OCI-LY1 (cell line): Measurements from ENCODE around the gene EEF1AKMT1.
"Not testable (repeated sequence)": the region's sequence is repeated elsewhere in the genome, so short reads cannot be mapped to it uniquely, and the experiment has no call there.

ENCODE experiments used
- H2AFZ ChIP-seq: fragments of 200-600 bp; sonication (generic), shearing (Covaris generic); 2 replicates; pipeline ENCODE4 v1.6.0; 2014; ENCODE audit warnings: antibody characterized with exemption, mild to moderate bottlenecking, low read length
- H3F3A ChIP-seq: fragments of 200-600 bp; sonication (generic), shearing (Covaris generic); 2 replicates; pipeline ENCODE4 v1.6.0; 2014; ENCODE audit warnings: mild to moderate bottlenecking, antibody characterized with exemption, low read length, moderate library complexity; ENCODE audit not compliant: insufficient read depth
- H3K27ac ChIP-seq: fragments of 200-600 bp; sonication (generic); 2 replicates; pipeline ENCODE4 v1.5.1; 2014; ENCODE audit warnings: low read length, mixed run types, mild to moderate bottlenecking, low read depth; ENCODE audit not compliant: poor library complexity, severe bottlenecking
- H3K27me3 ChIP-seq: fragments of 200-600 bp; sonication (generic); 2 replicates; pipeline ENCODE4 v1.6.0; 2014; ENCODE audit warnings: antibody characterized with exemption, mild to moderate bottlenecking, low read length, moderate library complexity; ENCODE audit not compliant: insufficient read depth
- H3K36me3 ChIP-seq: fragments of 200-600 bp; sonication (generic); 2 replicates; pipeline ENCODE4 v1.6.1; 2014; ENCODE audit warnings: mild to moderate bottlenecking, antibody characterized with exemption, low read length, moderate library complexity, mixed read lengths; ENCODE audit not compliant: insufficient read depth
- H3K4me1 ChIP-seq: fragments of 200-600 bp; sonication (generic); 2 replicates; pipeline ENCODE4 v1.5.1; 2014; ENCODE audit warnings: mild to moderate bottlenecking, low read length, moderate library complexity; ENCODE audit not compliant: insufficient read depth, severe bottlenecking
- H3K4me2 ChIP-seq: fragments of 200-600 bp; sonication (generic), shearing (Covaris generic); 2 replicates; pipeline ENCODE4 v1.6.1; 2014; ENCODE audit warnings: low read length
- H3K4me3 ChIP-seq: fragments of 200-600 bp; sonication (generic); 2 replicates; pipeline ENCODE4 v1.5.1; 2014; ENCODE audit warnings: low read length, low read depth, mild to moderate bottlenecking, mixed read lengths; ENCODE audit not compliant: poor library complexity, severe bottlenecking
- H3K79me2 ChIP-seq: fragments of 200-600 bp; shearing (Covaris generic); 2 replicates; pipeline ENCODE4 v1.6.1; 2016; ENCODE audit warnings: mixed run types, low read length, mixed read lengths; ENCODE audit not compliant: insufficient read depth
- H3K9ac ChIP-seq: fragments of 200-600 bp; sonication (generic), shearing (Covaris generic); 2 replicates; pipeline ENCODE4 v1.6.1; 2014; ENCODE audit warnings: mild to moderate bottlenecking, low read length, mixed read lengths
- H3K9me2 ChIP-seq: fragments of 200-600 bp; sonication (generic), shearing (Covaris generic); 2 replicates; pipeline ENCODE4 v1.6.1; 2014; ENCODE audit warnings: low read depth, mild to moderate bottlenecking, low read length, mixed read lengths
- H3K9me3 ChIP-seq: fragments of 200-600 bp; shearing (Covaris generic); 2 replicates; pipeline ENCODE4 v1.6.1; 2014; ENCODE audit warnings: low read length, mixed read lengths
- H4K20me1 ChIP-seq: fragments of 200-600 bp; sonication (generic), shearing (Covaris generic); 2 replicates; pipeline ENCODE4 v1.6.0; 2016; ENCODE audit warnings: mild to moderate bottlenecking, low read length; ENCODE audit not compliant: insufficient read depth
- CTCF ChIP-seq: fragments of 200-600 bp; sonication (generic), shearing (Covaris generic); IDR thresholded peaks from 2 replicates; pipeline ENCODE4 v1.5.1; 2017; ENCODE audit warnings: mild to moderate bottlenecking, antibody characterized with exemption, low read length, moderate library complexity, mixed read lengths
- EZH2 ChIP-seq: fragments of 200-600 bp; sonication (generic), shearing (Covaris generic); IDR thresholded peaks from 2 replicates; pipeline ENCODE4 v1.8.0; 2017; ENCODE audit warnings: borderline replicate concordance, mixed run types, mild to moderate bottlenecking, antibody characterized with exemption, low read length, moderate library complexity, mixed read lengths

The EEF1AKMT1 gene

DNA sequence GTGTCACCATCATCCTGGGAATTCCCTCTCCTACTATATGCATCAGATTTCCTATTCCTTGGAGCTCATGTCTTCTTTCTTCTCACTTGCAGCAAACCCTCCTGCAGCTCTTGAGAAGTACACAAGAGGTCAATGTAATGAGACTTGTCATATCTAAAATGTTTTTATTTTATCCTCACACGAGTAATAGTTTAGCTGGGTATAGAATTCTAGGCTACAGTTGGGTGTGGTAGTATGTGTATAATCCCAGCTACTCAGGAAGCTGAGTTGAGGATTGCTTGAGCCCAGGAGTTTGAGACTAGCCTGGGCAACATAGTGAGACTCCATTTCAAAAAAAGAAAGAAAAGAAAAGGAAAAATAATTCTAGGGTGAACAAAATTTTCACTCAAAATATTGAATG lies 24.4 kb downstream of the EEF1AKMT1 start:
- no peak for TF ChIP-seq CTCF
- TF ChIP-seq EZH2, result no peak
- no peaks in the 10 kb centered on the region for H3F3A ChIP-seq
- no peak overlapping the region for H3K4me3 ChIP-seq
- no peaks in the 10 kb centered on the region for H3K79me2 ChIP-seq
- H3K9ac ChIP-seq, result no peak overlapping the region
- no peak overlapping the region for H2AFZ ChIP-seq
- no peaks in the 10 kb centered on the region for H3K9me2 ChIP-seq
- H3K9me3 ChIP-seq, result peaks cover 23% of the 10 kb centered on the region
- H4K20me1 ChIP-seq, result no peaks in the 10 kb centered on the region
- no peaks in the 10 kb centered on the region for H3K27me3 ChIP-seq
- no peak overlapping the region for H3K27ac ChIP-seq
- H3K4me1 ChIP-seq, result no peaks in the 10 kb centered on the region
- no peak overlapping the region for H3K4me2 ChIP-seq
- H3K36me3 ChIP-seq, result no peaks in the 10 kb centered on the region

DNA sequence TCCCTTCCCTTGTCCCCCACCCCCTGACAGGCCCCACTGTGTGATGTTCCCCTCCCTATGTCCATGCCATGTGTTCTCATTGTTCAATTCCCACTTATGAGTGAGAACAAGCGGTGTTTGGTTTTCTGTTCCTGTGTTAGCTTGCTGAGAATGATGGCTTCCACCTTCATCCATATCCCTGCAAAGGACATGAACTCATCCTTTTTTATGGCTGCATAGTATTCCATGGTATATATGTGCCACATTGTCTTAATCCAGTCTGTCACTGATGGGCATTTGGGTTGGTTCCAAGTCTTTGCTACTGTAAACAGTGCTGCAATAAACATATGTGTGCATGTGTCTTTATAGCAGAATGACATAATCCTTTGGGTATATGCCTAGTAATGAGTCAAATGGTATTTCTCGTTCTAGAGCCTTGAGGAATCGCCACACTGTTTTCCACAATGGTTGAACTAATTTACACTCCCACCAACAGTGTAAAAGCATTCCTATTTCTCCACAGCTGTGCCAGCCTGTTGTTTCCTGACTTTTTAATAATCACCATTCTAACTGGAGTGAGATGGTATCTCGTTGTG lies 29.8 kb downstream of the EEF1AKMT1 start:
- not testable (repeated sequence) for H3K4me1 ChIP-seq, H2AFZ ChIP-seq, H3K9ac ChIP-seq, H3K9me3 ChIP-seq, H3K36me3 ChIP-seq, H4K20me1 ChIP-seq, H3K27me3 ChIP-seq, H3K27ac ChIP-seq, H3K4me2 ChIP-seq, H3K9me2 ChIP-seq, H3K79me2 ChIP-seq, H3F3A ChIP-seq, H3K4me3 ChIP-seq

DNA sequence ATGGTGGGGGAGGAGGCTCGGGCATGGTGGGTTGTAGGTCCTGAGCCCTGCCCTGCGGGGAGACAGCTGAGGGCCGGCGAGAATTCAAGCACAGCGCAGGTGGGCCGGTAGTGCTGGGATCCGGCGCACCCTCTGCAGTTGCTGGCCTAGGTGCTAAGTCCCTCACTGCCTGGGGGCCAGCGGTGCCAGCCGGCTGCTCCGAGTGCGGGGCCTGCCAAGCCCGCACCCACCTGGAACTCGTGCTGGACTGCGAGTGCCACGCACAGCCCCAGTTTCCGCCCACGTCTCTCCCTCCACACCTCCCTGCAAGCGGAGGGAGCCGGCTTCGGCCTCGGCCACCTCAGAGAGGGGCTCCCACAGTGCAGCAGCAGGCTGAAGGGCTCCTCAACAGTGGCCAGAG lies 33.7 kb downstream of the EEF1AKMT1 start:
- Histone ChIP-seq H3K4me2 (no peak overlapping the region), H3K9me3 (no peaks in the 10 kb centered on the region), H3K9me2 (no peaks in the 10 kb centered on the region), H3F3A (no peaks in the 10 kb centered on the region), H3K36me3 (no peaks in the 10 kb centered on the region), H3K9ac (no peak overlapping the region), H3K4me3 (no peak overlapping the region), H3K79me2 (no peaks in the 10 kb centered on the region), H4K20me1 (no peaks in the 10 kb centered on the region), H2AFZ (no peak overlapping the region), H3K27ac (no peak overlapping the region), H3K4me1 (no peaks in the 10 kb centered on the region), H3K27me3 (no peaks in the 10 kb centered on the region)
- no peak for TF ChIP-seq EZH2
- no peak for TF ChIP-seq CTCF

DNA sequence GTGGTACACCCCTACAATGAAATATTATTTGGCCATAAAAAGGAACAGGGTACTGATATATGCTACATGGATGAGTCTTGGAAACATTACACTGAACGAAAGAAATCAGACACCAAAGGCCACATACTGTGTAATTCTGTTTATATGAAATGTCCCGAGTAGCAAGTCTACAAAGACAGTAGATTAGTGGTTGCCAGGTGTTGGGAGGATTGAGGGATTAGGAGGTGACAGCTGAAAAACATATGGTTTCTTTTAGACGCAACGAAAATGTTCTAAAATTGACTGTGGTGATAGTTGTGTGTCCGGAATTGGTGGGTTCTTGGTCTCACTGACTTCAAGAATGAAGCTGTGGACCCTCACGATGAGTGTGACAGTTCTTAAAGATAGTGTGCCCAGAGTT lies 35.1 kb downstream of the EEF1AKMT1 start:
- TF ChIP-seq CTCF, result no peak
- no peak for TF ChIP-seq EZH2
- H3K27me3 ChIP-seq, result no peaks in the 10 kb centered on the region
- H4K20me1 ChIP-seq, result no peaks in the 10 kb centered on the region
- H3F3A ChIP-seq, result no peaks in the 10 kb centered on the region
- H3K9me3 ChIP-seq, result no peaks in the 10 kb centered on the region
- H3K27ac ChIP-seq, result no peak overlapping the region
- no peak overlapping the region for H3K4me2 ChIP-seq
- H3K4me1 ChIP-seq, result no peaks in the 10 kb centered on the region
- no peak overlapping the region for H2AFZ ChIP-seq
- H3K79me2 ChIP-seq, result no peaks in the 10 kb centered on the region
- no peaks in the 10 kb centered on the region for H3K9me2 ChIP-seq
- H3K4me3 ChIP-seq, result no peak overlapping the region
- no peak overlapping the region for H3K9ac ChIP-seq
- no peaks in the 10 kb centered on the region for H3K36me3 ChIP-seq
